NCI-H345 (cell line): ENCODE data around the gene APLP2.
A peak's percentile ranks its signal among the peaks of the same experiment; 100 is the strongest.
"Not testable (repeated sequence)": the region's sequence is repeated elsewhere in the genome, so short reads cannot be mapped to it uniquely, and the experiment has no call there.

Source experiments
- DNase-seq: peaks from one replicate; lab custom pipeline; 2025; lab: John Stamatoyannopoulos, UW

Gene APLP2

GRCh38 chr11:130091169-130091568, 21.5 kb downstream of the APLP2 start:
- DNase-seq, result not testable (repeated sequence)

GRCh38 chr11:130092661-130093060, 23.0 kb downstream of the APLP2 start:
- DNase-seq, result no peak

GRCh38 chr11:130094614-130095013, 24.9 kb downstream of the APLP2 start:
- no peak for DNase-seq

- DNase-seq, result no peak
Observed at GRCh38 chr11:130095326-130095725, 25.6 kb downstream of the APLP2 start.

- DNase-seq, result no peak
Observed at GRCh38 chr11:130096042-130096441, 26.3 kb downstream of the APLP2 start.

- no peak for DNase-seq
Observed at GRCh38 chr11:130096823-130097222, 27.1 kb downstream of the APLP2 start.

GRCh38 chr11:130097285-130097684, 27.6 kb downstream of the APLP2 start:
- DNase-seq, result no peak

GRCh38 chr11:130099356-130099755, 29.7 kb downstream of the APLP2 start:
- no peak for DNase-seq

GRCh38 chr11:130100381-130101095, 30.8 kb downstream of the APLP2 start:
- no peak for DNase-seq

GRCh38 chr11:130101661-130102060, 32.0 kb downstream of the APLP2 start:
- DNase-seq, result no peak

GRCh38 chr11:130102301-130103249, 32.9 kb downstream of the APLP2 start:
- DNase-seq, result no peak

GRCh38 chr11:130103296-130103814, 33.7 kb downstream of the APLP2 start:
- no peak for DNase-seq

- no peak for DNase-seq
Observed at GRCh38 chr11:130106381-130106780, 36.7 kb downstream of the APLP2 start.

- not testable (repeated sequence) for DNase-seq
Observed at GRCh38 chr11:130108671-130109070, 39.0 kb downstream of the APLP2 start.

- DNase-seq, result no peak
Observed at GRCh38 chr11:130109386-130109785, 39.7 kb downstream of the APLP2 start.

GRCh38 chr11:130110339-130111108, 40.8 kb downstream of the APLP2 start:
- no peak for DNase-seq

- no peak for DNase-seq
Observed at GRCh38 chr11:130112071-130112830, 42.6 kb downstream of the APLP2 start.

- no peak for DNase-seq
Observed at GRCh38 chr11:130114281-130114680, 44.6 kb downstream of the APLP2 start.

GRCh38 chr11:130114726-130115125, 45.0 kb downstream of the APLP2 start:
- DNase-seq, result no peak

- peak; percentile 6 for DNase-seq
Observed at GRCh38 chr11:130115218-130115617, 45.5 kb downstream of the APLP2 start.

- DNase-seq, result no peak
Observed at GRCh38 chr11:130118165-130118564, 48.5 kb downstream of the APLP2 start.
